ENCODE results near the gene DMRT1.

DMRT1 gene

DNA sequence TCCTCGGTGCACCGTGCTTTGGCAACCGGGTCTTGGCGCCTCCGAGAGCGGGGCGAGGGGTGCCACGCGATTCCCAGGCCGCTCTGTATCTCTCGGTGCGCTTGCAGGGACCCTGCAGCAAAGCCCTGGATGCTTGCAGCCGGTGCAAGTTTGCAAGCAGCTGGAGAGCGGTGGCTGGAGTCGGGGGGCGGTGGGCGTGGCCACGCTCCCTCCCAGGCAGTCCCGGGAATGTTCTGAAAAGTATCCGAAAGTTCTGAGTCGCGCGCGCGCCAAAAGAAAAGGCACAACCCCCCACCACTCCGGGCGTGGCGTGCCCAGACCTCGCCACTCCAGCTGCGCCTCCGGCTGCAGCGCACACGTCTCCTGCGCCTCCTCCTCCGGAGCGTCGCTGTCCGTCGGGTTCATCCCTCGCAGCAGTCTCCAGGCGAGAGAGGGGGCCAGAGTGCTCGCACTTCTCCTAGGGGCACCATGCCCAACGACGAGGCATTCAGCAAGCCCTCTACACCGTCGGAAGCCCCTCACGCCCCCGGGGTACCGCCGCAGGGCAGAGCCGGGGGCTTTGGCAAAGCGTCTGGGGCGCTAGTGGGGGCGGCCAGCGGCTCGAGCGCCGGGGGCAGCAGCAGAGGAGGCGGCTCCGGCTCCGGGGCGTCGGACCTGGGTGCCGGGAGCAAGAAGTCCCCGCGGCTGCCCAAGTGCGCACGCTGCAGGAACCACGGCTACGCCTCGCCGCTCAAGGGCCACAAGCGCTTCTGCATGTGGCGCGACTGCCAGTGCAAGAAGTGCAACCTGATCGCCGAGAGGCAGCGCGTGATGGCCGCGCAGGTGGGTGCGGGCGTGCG is at the start of gene DMRT1:
TSS of gene DMRT1 (plus strand) at position 327 of the 839 bp plus-strand sequence. CDS start at position 469, 142 bp downstream.
- DNase-seq: no peak

- no peak for DNase-seq
These were observed 48.9 kb upstream of the DMRT1 start for GRCh38 chr9:792331-793260.

- no peak for DNase-seq
These were observed 47.1 kb upstream of the DMRT1 start for GRCh38 chr9:794386-794785.

DNA sequence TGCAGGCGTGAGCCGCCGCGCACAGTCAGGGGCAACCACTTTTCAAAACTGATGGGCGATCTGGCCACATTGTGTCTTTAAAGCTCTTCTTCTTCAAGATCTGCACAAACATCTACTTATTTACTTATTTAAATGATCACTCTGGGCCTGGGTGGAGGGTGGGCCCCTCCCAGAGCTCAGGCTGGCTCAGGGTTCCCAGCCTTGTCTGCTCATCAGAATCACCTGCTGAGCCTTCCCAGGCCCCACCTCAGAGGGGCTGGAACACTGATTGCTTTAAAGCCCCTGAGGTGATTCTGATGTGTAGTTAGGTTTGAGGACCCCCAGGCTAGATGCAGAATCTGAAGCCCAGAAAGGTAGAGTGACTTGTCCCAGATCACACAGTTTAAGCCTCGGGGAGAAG is 45.6 kb upstream of the DMRT1 start:
- DNase-seq: no peak

GRCh38 chr9:800591-801150 is 40.8 kb upstream of the DMRT1 start:
- no peak for DNase-seq

- no peak for DNase-seq
These were observed 40.0 kb upstream of the DMRT1 start for GRCh38 chr9:801399-802071.

GRCh38 chr9:804026-804425 is 37.5 kb upstream of the DMRT1 start:
- no peak for DNase-seq

- no peak for DNase-seq
These were observed 36.3 kb upstream of the DMRT1 start for GRCh38 chr9:805151-805550.

- DNase-seq: no peak
These were observed 35.0 kb upstream of the DMRT1 start for GRCh38 chr9:806285-807156.

DNA sequence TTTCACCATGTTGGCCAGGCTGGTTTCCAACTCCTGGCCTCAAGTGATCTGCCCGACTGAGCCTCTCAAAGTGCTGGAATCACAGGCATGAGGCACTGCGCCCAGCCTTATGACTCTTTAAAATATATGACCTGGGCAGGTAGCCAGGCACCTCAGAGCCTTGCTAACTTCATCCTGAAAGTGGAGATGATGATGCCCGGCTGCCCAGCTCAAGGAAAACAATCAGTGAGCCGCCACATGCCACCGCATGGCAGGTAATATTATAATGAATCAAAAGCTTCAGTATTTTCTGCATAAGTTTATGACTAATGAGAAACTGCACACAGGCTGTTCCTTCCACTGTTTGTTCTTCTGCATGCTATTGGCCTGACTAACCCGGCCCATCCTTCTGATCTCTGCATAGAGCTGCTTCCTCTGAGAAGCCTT is 30.4 kb upstream of the DMRT1 start:
- DNase-seq: no peak

- DNase-seq: no peak
These were observed 22.5 kb upstream of the DMRT1 start for GRCh38 chr9:818958-819357.

GRCh38 chr9:826500-827280 is 14.8 kb upstream of the DMRT1 start:
- no peak for DNase-seq

DNA sequence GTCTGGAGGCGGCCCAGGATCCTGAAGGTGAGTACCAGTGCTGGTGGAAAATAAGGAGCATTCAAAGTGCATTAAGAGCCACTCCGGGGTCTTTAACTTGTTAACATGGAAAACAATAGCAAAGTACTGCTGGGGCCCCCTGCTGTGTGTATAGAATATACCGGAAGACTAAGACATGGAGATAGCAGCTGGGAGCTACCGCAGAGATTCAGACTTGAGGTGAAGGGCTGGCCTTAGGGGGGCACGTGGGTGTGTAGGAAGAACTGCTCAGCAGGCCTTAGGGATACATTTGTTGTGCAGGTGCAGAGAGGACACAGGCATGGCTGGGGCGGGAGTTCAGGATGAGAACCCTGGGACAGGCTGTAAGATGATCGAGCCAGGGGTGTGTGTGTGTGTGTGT is 1.2 kb upstream of the DMRT1 start:
- no peak for DNase-seq

- no peak for DNase-seq
These were observed 1.3 kb downstream of the DMRT1 start for GRCh38 chr9:842635-843426.

DNA sequence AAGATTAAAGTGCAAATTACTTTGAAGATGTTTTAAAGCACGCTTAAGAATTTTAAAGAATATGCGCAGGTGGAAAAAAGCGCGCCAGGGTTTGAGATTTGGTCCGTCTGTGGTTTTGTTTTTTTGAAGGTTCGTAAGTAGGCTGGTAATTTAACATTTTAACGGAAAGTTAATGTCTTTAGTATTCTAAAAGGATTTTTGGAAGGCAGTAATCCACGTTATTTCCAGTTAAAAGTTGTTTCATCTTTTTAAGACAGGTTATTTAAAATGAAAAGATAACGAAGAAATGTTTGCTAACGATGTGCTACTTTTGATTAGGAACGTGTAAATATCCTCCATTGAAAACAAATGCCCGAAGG is 1.9 kb downstream of the DMRT1 start:
- DNase-seq: no peak

- no peak for DNase-seq
These were observed 5.4 kb downstream of the DMRT1 start for GRCh38 chr9:846852-847251.

DNA sequence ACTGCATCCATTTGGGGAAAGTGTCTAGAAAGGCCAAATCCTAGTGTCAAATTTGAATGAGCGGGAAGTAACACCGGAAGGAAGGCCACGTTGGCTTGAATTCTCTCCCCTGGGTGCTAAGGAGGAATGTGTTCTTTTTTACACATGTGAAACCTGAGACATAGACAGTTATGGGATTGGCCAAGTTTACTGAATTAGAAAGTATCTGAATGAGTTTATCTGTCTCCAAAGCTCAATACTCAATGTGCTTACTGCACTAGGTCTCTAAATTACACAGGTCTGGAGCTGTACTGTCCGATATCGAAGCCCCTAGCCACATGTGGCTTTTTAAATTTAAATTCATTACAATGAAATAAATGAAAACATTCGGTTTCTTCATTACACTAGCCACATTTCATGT is 6.0 kb downstream of the DMRT1 start:
- DNase-seq: no peak

- DNase-seq: no peak
These were observed 7.9 kb downstream of the DMRT1 start for GRCh38 chr9:849431-849830.

- no peak for DNase-seq
These were observed 11.0 kb downstream of the DMRT1 start for GRCh38 chr9:852539-852938.

GRCh38 chr9:859251-859650 is 17.8 kb downstream of the DMRT1 start:
- DNase-seq: no peak
